WTC11 (cell line): ENCODE results near the gene ENTR1.

Experiments
- ELF4 ChIP-seq: sonication (generic); formaldehyde crosslinking; IDR thresholded peaks from 2 replicates; pipeline ENCODE4 v1.8.1; 2022; ENCODE audit warnings: low read depth, mild to moderate bottlenecking, moderate library complexity, missing genetic modification reagents
- SMAD3 ChIP-seq: sonication (generic); formaldehyde crosslinking; IDR thresholded peaks from 2 replicates; pipeline ENCODE4 v1.8.0; 2022; ENCODE audit warnings: missing genetic modification reagents, mild to moderate bottlenecking, borderline replicate concordance
- TF ChIP-seq, protein P1 (sequence below): fragments of 200-600 bp; IDR thresholded peaks from 2 replicates; pipeline ENCODE4 v1.8.0; 2022; ENCODE audit warnings: antibody characterized with exemption

- TF ChIP-seq, protein P1, sequence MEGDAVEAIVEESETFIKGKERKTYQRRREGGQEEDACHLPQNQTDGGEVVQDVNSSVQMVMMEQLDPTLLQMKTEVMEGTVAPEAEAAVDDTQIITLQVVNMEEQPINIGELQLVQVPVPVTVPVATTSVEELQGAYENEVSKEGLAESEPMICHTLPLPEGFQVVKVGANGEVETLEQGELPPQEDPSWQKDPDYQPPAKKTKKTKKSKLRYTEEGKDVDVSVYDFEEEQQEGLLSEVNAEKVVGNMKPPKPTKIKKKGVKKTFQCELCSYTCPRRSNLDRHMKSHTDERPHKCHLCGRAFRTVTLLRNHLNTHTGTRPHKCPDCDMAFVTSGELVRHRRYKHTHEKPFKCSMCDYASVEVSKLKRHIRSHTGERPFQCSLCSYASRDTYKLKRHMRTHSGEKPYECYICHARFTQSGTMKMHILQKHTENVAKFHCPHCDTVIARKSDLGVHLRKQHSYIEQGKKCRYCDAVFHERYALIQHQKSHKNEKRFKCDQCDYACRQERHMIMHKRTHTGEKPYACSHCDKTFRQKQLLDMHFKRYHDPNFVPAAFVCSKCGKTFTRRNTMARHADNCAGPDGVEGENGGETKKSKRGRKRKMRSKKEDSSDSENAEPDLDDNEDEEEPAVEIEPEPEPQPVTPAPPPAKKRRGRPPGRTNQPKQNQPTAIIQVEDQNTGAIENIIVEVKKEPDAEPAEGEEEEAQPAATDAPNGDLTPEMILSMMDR, result no peak
- no peak for TF ChIP-seq SMAD3
- TF ChIP-seq ELF4 (CRISPR knock-in tag), result no peak
Measured at GRCh38 chr9:136409557-136410455, 608 bp downstream of the ENTR1 start.
